Activated T-cell treated with anti-CD3 and anti-CD28 coated beads for 4 hours (primary cell): Measurements from ENCODE around the gene GLT8D2.

Experiments used
- DNase-seq: peaks from one replicate; pipeline ENCODE4 v3.0.0-alpha.2; 2020

GLT8D2 gene

DNA sequence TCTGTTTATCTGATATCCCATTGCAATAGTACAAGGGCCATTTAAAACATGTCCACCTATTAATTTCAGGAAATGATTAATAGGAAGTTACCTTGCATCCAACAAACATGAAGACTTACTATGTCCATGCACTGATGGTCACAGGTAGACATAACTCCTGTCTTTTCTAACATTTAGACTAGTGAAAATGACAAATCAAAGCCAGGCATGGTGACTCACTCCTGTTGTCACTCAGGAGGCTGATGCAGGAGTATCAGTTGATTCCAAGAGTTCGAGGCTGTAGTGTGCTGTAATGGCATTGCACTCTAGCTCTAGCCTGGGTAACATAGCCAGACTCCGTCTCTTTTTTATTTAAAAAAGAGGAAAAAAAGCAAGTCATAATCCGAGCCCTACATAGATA lies 105.0 kb downstream of the GLT8D2 start:
- DNase-seq = no peak
